ENCODE data around the gene ACOD1.

Gene ACOD1

DNA sequence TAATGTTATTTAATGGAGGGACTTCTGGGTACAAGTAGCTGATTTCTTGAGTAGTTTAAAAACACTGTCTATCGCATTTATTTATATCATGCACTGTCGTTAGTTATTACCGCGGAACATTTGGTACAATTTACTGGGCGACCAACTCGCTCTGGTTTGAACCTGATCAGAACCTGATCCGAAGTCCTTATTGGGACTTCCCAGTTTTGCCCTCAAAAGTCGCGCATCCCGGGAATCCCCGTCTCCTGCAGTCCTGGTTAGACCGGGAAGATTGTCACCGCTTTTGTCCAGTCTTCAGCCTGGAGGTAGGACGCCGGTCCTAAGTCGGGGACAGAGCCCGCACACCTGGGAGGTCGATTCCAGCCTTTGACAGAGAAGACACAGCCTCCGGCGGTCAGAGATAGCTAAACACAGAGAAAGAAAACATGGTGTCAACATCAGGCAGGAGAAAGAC, 44.3 kb downstream of the ACOD1 start:
- peak; percentile 44 for DNase-seq

DNA sequence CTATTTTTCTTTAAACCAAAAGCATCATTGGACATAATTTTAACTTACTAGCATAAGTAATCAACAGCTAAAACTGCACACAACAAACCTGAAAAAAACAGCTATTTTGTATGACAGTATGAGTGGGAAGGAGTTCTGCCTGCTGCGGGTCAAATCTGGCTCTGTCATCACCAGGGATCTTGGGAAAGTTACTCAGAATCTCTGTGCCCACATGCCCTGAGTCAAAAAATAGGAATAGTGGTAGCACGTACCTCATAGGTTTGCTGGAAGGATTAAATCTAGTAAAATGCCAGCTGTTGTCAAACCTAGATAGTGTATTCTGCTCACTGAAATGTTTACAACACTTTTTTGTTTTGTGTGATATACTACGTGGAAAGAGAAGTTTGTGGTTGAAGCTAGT, 44.7 kb downstream of the ACOD1 start:
- no peak for DNase-seq

DNA sequence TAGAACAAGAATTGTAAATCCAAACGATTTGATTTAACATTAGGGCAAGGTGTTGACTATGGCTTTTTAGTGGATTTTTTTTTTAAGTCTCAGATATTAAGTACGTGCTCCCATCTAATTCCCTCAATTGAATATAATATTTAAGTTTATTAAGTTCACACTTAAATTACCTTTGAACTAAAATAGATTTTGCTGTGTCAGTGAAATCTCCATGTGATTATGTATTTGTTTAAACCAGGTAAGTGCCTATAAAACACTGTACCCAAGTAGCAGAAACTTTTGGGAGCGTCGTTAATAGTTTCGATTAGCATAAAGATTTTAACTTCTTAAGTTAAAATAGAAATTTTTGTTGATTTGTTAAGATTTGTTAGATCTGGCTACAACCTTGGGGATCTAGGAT, 45.2 kb downstream of the ACOD1 start:
- no peak for DNase-seq

DNA sequence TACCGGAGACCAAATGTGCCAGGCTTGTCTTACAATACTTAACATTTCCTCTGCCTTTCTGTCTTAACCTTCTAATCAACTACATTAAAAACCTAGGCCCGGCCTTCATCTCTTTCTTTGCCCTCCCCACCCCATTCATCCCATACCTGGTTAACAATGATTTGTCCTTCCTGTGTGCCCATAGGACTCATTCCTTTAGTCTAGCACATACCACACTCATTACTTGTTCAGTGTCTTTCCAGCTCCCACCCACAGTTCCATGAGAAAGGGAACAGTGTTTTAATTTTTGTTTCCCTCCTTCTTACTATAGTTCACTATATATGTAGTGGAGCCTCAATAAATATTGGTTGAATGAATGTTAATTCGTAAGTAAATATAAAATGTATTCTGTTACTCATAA, 46.0 kb downstream of the ACOD1 start:
- DNase-seq = no peak

DNA sequence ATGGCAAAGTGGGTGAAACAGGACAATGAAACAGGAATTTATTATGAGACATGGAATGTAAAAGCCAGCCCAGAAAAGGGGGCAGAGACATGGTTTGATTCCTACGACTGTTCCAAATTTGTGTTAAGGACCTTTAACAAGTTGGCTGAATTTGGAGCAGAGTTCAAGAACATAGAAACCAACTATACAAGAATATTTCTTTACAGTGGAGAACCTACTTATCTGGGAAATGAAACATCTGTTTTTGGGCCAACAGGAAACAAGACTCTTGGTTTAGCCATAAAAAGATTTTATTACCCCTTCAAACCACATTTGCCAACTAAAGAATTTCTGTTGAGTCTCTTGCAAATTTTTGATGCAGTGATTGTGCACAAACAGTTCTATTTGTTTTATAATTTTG, 52.2 kb downstream of the ACOD1 start:
- DNase-seq = no peak

DNA sequence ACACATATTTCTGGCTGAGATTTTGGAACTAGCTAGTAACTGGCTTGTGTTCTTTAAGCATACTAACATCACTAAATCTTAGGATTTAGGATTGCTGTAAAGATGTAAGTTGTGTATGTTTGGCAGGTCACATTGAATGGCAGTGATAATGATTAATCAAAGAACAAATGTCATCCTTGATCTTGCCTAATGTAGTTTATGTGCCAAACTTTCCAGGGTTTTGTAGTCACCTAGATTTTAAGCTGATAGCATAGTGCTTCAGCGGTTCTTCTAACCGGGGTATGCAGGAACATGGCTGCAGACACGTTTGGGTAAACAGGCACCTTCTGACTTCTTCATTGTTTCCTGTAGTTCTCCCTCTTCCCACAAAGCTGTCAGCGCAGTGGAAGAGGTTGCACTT, 53.2 kb downstream of the ACOD1 start:
- no peak for DNase-seq

DNA sequence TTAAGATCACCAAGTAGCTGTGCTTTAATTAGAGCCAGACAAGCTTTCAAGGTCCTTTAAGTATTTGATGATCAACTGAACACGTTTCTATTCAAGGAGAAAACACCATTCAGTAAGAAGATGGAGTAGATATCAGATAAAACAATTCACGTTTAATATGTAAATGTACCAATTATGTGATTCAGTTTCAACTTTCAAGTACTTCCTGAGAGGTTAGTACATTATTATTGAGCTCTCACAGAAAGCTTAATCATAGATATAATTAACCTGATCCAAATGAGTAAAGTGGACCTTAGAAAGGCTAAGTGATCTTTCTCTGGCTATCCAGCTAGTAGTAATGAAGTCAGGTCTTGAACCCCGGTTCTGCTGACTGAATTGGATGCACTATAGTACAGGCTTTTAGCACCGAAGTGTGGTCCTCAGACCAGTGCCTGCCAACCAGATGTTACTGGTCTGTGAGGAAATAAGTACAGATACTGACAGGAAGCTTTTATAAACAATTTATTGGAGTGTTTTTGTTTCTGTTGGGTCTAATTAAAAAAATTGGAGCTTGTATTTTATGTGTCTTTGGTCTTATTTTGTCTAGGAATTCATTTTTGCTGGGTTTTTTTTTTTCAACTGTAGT, 53.8 kb downstream of the ACOD1 start:
- DNase-seq = no peak

DNA sequence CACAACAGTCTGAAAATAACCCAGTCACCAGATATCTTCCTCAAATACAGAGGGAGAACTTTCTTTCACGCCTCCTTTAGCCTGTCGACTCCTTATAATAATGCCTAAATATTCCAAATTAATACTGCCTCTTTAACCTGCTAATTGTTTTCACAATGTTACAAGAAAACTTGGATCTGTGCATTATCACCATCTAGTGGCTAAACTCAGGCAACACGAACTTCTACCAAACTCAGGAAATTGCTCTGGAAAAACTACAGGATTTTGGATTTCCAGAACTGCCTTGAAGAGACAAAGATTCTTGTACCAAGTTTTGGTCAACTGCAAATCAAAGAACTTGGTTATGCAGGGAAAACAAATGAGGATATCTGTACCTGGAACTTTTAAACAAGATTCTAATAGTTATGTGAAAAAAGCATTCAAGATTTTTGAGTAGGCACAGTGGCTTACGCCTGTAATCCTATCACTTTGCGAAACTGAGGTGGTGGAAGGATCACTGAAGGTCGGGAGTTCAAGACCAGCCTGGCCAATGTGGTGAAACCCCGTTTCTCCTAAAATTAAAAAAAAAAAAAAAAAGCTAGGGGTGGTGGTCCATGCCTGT, 54.4 kb downstream of the ACOD1 start:
- DNase-seq = no peak
